ENCODE data around the gene ZDHHC17. TPM values are rescaled to one million over a fixed set of nuclear protein-coding genes. Genes with fewer than 3 reads are reported as not detected.
A peak's percentile ranks its signal among the peaks of the same experiment; 100 is the strongest.

ZDHHC17 gene
- total RNA-seq (2021; ENCODE audit: unreplicated experiment) (26.3 TPM), Bru-seq, nascent RNA (percentile 89 among the genes with signal in this experiment), BruChase-seq, experiment 1, labeled RNA remaining after a 2-hour chase (percentile 83 among the genes with signal in this experiment), BruChase-seq, experiment 2, labeled RNA remaining after a 6-hour chase (percentile 83 among the genes with signal in this experiment)
- polyA plus RNA-seq (2012; ENCODE audit: insufficient read length): 19.6 TPM
- long read RNA-seq, full-length matches to known transcripts: 13 of 26 reads
- long read RNA-seq, partial matches to known transcripts: 5 of 26 reads
- long read RNA-seq, other reads (novel, unspliced or antisense): 8 of 26 reads

- peak; percentile 97 for ATAC-seq
- BruUV-seq (replicated peaks): no TSS peak
- H3K9me3 ChIP-seq (ENCODE audit: control insufficient read depth, insufficient read depth, low read depth, low read length): no peaks in the 10 kb centered on the region
- DNase-seq (ENCODE audit: low read depth, low spot score): peak; percentile 54
- in situ Hi-C loops (cut with HindIII; ENCODE audit: low pct_unique_long_range_greater_than_20kb, low sequenced_read_pairs) (no loop called here), intact Hi-C loops (cut with micrococcal nuclease; ENCODE audit: unreplicated experiment) (no loop called here)
- CTCF ChIA-PET: interaction anchor here (0.8 kb wide), 1 partner anchor 177 kb away, joined by 4 read pairs; no protein-coding TSS in a partner anchor
- H3K4me1 ChIP-seq (ENCODE audit: control insufficient read depth, insufficient read depth, low read length): peaks cover 5% of the 10 kb centered on the region; the same call in 1 of the 2 replicates
- H3K36me3 ChIP-seq (ENCODE audit: control insufficient read depth, insufficient read depth, low read length): no peaks in the 10 kb centered on the region; the same call in 1 of the 2 replicates
- peak; percentile 75 for TF ChIP-seq SIN3A (IDR thresholded peaks at IDR 0.05; ENCODE audit: borderline replicate concordance, insufficient read depth, low read depth, low read length)
- TF ChIP-seq POLR2AphosphoS5 (IDR thresholded peaks at IDR 0.05; ENCODE audit: low read depth, low read length): peak; percentile 84
- no peak for TF ChIP-seq CTCF (IDR thresholded peaks at IDR 0.05)
- H3K27ac ChIP-seq (ENCODE audit: low read length): peak within 1 kb of the TSS; percentile 86
- POLR2A ChIA-PET: interaction anchor here (0.5 to 0.6 kb wide), 2 partner anchors 12 to 148 kb away, joined by 4 to 7 read pairs; no protein-coding TSS in a partner anchor
- H3K4me3 ChIP-seq (ENCODE audit: low read depth in 2 of 2, low read length in 2 of 2): peak within 1 kb of the TSS; percentile 76 to 81
- H3K27me3 ChIP-seq (ENCODE audit: control insufficient read depth, insufficient read depth, low read length): no peaks in the 10 kb centered on the region
These were observed at the start of gene ZDHHC17 for GRCh38 chr12:76763746-76764675. ZDHHC17 (plus strand) TSS chr12:76764115; CDS start chr12:76764237, 122 bp downstream.

GRCh38 chr12:76714415-76714814 is 49.5 kb upstream of the ZDHHC17 start:
- Histone ChIP-seq H3K4me1 (ENCODE audit: control insufficient read depth, insufficient read depth, low read length) (no peaks in the 10 kb centered on the region), H3K27me3 (ENCODE audit: control insufficient read depth, insufficient read depth, low read length) (no peaks in the 10 kb centered on the region; the same call in 1 of the 2 replicates), H3K27ac (ENCODE audit: low read length) (no peak overlapping the region), H3K9me3 (ENCODE audit: control insufficient read depth, insufficient read depth, low read depth, low read length) (no peaks in the 10 kb centered on the region), H3K4me3 (ENCODE audit: low read depth in 2 of 2, low read length in 2 of 2) (no peak overlapping the region), H3K36me3 (ENCODE audit: control insufficient read depth, insufficient read depth, low read length) (no peaks in the 10 kb centered on the region)
- DNase-seq (ENCODE audit: low read depth, low spot score) (no peak), ATAC-seq (no peak)
- intact Hi-C loops (cut with micrococcal nuclease; ENCODE audit: unreplicated experiment) (no loop called here), in situ Hi-C loops (cut with HindIII; ENCODE audit: low pct_unique_long_range_greater_than_20kb, low sequenced_read_pairs) (no loop called here)
- TF ChIP-seq POLR2AphosphoS5 (IDR thresholded peaks at IDR 0.05; ENCODE audit: low read depth, low read length) (no peak), SIN3A (IDR thresholded peaks at IDR 0.05; ENCODE audit: borderline replicate concordance, insufficient read depth, low read depth, low read length) (no peak), REST (IDR thresholded peaks at IDR 0.05; ENCODE audit: insufficient read depth in 1 of 2, low read depth in 2 of 2, low read length in 1 of 2) (no peak), CTCF (IDR thresholded peaks at IDR 0.05) (no peak), TCF7L2 (IDR thresholded peaks at IDR 0.05; ENCODE audit: low read depth, low read length) (no peak)
- POLR2A ChIA-PET: no interaction called here
- CTCF ChIA-PET: no interaction called here
- BruUV-seq (replicated peaks): no TSS peak

Data from Panc1 (cell line).